NT2/D1 (cell line): ENCODE results near the gene KDM2A.

Experiments
- DNase-seq: peaks from one replicate; pipeline ENCODE4 v3.0.0-alpha.2; 2011; ENCODE audit warnings: low read depth, low spot score
- H3K27me3 ChIP-seq: 2 replicates; pipeline ENCODE4 v1.6.0; 2011; ENCODE audit warnings: mild to moderate bottlenecking; ENCODE audit not compliant: insufficient read length, insufficient read depth
- H3K36me3 ChIP-seq: 2 replicates; pipeline ENCODE4 v1.6.1; 2011; ENCODE audit warnings: mild to moderate bottlenecking, low read length, mixed read lengths; ENCODE audit not compliant: insufficient read depth, insufficient read length
- H3K4me1 ChIP-seq: 2 replicates; pipeline ENCODE4 v1.5.1; 2011; ENCODE audit not compliant: insufficient read depth, insufficient read length
- H3K4me3 ChIP-seq: 2 replicates; pipeline ENCODE4 v1.5.1; 2011; ENCODE audit warnings: low read depth; ENCODE audit not compliant: insufficient read length
- H3K9ac ChIP-seq: 2 replicates; pipeline ENCODE4 v1.6.0; 2011; ENCODE audit warnings: low read depth; ENCODE audit not compliant: insufficient read length
- H3K9me3 ChIP-seq: 2 replicates; pipeline ENCODE4 v1.5.1; 2011; ENCODE audit warnings: mild to moderate bottlenecking, low read length; ENCODE audit not compliant: insufficient read depth
- SUZ12 ChIP-seq: IDR thresholded peaks from 2 replicates; pipeline ENCODE4 v1.6.1; 2011; ENCODE audit not compliant: insufficient read length, insufficient read depth; ENCODE audit errors: extremely low read depth
- YY1 ChIP-seq: IDR thresholded peaks from 2 replicates; pipeline ENCODE4 v1.6.1; 2011; ENCODE audit not compliant: insufficient read length, insufficient read depth
- ZNF274 ChIP-seq: IDR thresholded peaks from 2 replicates; pipeline ENCODE4 v1.6.1; 2011; ENCODE audit warnings: mild to moderate bottlenecking, low read depth, low read length

The KDM2A gene

GRCh38 chr11:67302571-67303131, 183.6 kb downstream of the KDM2A start:
- Histone ChIP-seq H3K4me1 (peaks cover 31% of the 10 kb centered on the region), H3K27me3 (no peaks in the 10 kb centered on the region), H3K36me3 (peaks cover 54% of the 10 kb centered on the region), H3K9me3 (no peaks in the 10 kb centered on the region), H3K9ac (peak overlapping the region; percentile 79), H3K4me3 (peak overlapping the region; percentile 95)
- no peak for DNase-seq
- TF ChIP-seq ZNF274 = no peak
- TF ChIP-seq YY1 = no peak
- TF ChIP-seq SUZ12 = no peak

DNA sequence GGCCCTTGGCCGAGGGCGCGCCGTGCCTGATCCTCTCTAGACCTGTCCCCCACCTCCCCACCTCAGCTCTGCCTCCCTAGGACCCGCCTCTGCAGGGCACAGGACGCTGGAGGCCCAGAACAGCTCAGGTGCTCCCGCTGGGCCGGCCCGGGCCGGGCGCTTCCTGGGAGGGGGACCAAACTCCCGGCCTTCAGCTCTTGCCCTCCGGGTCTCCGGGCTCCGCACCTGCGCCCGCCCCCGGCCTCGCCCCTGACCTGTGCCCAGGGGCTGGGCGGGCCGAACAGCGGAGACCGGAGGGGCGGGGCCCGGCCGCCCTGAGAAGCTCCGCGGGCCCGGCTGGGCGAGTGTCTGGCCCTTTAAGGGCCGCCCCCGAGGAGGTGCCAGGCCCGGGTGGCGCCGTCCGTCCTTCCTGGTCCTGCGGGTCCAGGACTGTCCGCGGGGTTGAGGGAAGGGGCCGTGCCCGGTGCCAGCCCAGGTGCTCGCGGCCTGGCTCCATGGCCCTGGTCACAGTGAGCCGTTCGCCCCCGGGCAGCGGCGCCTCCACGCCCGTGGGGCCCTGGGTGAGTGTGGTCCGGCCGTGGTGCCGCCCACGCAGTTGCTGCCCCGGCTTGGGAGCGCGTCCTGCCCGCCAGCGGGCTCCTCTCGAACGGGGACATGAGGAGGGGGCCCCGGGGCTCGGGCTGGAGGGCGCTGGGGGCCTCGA, 184.2 kb downstream of the KDM2A start, which contains the start of gene SSH3:
Gene SSH3, plus strand, starts transcription at position 399 of the 703 bp plus-strand sequence. Its CDS starts 96 bp downstream, at position 495.
- Histone ChIP-seq H3K27me3 (no peaks in the 10 kb centered on the region), H3K9ac (peak within 1 kb of the TSS; percentile 96), H3K36me3 (peaks cover 57% of the 10 kb centered on the region), H3K4me3 (peak within 1 kb of the TSS; percentile 95), H3K9me3 (no peaks in the 10 kb centered on the region), H3K4me1 (peaks cover 34% of the 10 kb centered on the region)
- TF ChIP-seq ZNF274 (no peak), YY1 (no peak), SUZ12 (no peak)
- peak; percentile 62 for DNase-seq

DNA sequence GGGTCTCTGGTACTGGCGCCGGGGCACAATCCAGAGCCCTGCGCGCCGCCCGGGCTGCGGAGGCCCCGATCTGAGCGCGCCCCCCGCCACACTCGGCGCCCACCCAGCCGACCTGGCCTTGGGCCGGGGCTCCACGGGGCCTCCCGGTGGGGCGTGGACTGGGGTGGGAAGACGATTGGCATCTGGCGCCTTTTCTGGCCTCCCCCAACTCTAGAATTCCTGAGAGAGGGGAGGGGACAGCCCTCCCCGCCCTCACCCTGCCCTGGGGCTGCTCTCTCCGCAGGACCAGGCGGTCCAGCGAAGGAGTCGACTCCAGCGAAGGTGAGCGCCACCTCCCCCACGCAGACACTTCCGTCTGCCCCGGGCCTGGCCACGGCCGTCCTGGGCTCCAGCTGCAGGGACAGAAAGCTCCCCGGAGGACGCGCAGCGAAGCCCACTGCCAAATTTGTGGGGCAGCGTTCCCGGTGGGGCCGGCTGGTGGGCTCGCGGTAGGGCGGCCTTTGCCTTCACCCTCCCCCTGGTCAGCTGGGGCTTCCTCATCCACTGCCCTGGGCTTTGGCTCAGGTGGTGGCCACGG, 184.9 kb downstream of the KDM2A start:
- Histone ChIP-seq H3K36me3 (peaks cover 57% of the 10 kb centered on the region), H3K4me1 (peaks cover 37% of the 10 kb centered on the region), H3K4me3 (peak overlapping the region; percentile 95), H3K9ac (peak overlapping the region; percentile 96), H3K9me3 (no peaks in the 10 kb centered on the region), H3K27me3 (no peaks in the 10 kb centered on the region)
- TF ChIP-seq ZNF274 (no peak), SUZ12 (no peak), YY1 (no peak)
- DNase-seq = no peak

- peak overlapping the region; percentile 96 for H3K9ac ChIP-seq
- no peaks in the 10 kb centered on the region for H3K27me3 ChIP-seq
- no peak for TF ChIP-seq ZNF274
- TF ChIP-seq SUZ12 = no peak
- TF ChIP-seq YY1 = no peak
- peaks cover 39% of the 10 kb centered on the region for H3K4me1 ChIP-seq
- no peak for DNase-seq
- peaks cover 57% of the 10 kb centered on the region for H3K36me3 ChIP-seq
- H3K4me3 ChIP-seq = peak overlapping the region; percentile 95
- H3K9me3 ChIP-seq = no peaks in the 10 kb centered on the region
These were observed 185.5 kb downstream of the KDM2A start for GRCh38 chr11:67304511-67305113.

GRCh38 chr11:67306769-67307544, 187.9 kb downstream of the KDM2A start:
- TF ChIP-seq YY1 = no peak
- Histone ChIP-seq H3K27me3 (no peaks in the 10 kb centered on the region), H3K36me3 (peaks cover 57% of the 10 kb centered on the region), H3K4me1 (peaks cover 35% of the 10 kb centered on the region), H3K9me3 (no peaks in the 10 kb centered on the region), H3K4me3 (no peak overlapping the region), H3K9ac (peak overlapping the region; percentile 27)
- no peak for DNase-seq

GRCh38 chr11:67307545-67308001, 188.5 kb downstream of the KDM2A start:
- H3K4me3 ChIP-seq = no peak overlapping the region
- peaks cover 30% of the 10 kb centered on the region for H3K4me1 ChIP-seq
- H3K9ac ChIP-seq = no peak overlapping the region
- TF ChIP-seq ZNF274 (no peak), YY1 (no peak), SUZ12 (no peak)
- no peaks in the 10 kb centered on the region for H3K9me3 ChIP-seq
- H3K36me3 ChIP-seq = peaks cover 57% of the 10 kb centered on the region
- DNase-seq = no peak
- no peaks in the 10 kb centered on the region for H3K27me3 ChIP-seq
